Eye (tissue), 1 donor: ENCODE data around the gene ATIC.

ENCODE experiments used
- DNase-seq: peaks from one replicate; pipeline ENCODE4 v3.0.0-alpha.2; 2015

ATIC gene

GRCh38 chr2:215361876-215362561, 50.2 kb downstream of the ATIC start:
- DNase-seq, result no peak

- DNase-seq, result no peak
Observed at GRCh38 chr2:215362562-215362904, 50.7 kb downstream of the ATIC start.

GRCh38 chr2:215363039-215363438, 51.2 kb downstream of the ATIC start:
- DNase-seq, result no peak

GRCh38 chr2:215363461-215364156, 51.8 kb downstream of the ATIC start:
- DNase-seq, result no peak

GRCh38 chr2:215364157-215365155, 52.6 kb downstream of the ATIC start:
- DNase-seq, result peak; percentile 37

- no peak for DNase-seq
Observed at GRCh38 chr2:215365184-215365658, 53.4 kb downstream of the ATIC start.

GRCh38 chr2:215366440-215367032, 54.7 kb downstream of the ATIC start:
- no peak for DNase-seq

GRCh38 chr2:215367662-215368492, 56.0 kb downstream of the ATIC start:
- no peak for DNase-seq

GRCh38 chr2:215368493-215368809, 56.6 kb downstream of the ATIC start:
- no peak for DNase-seq

- no peak for DNase-seq
Observed at GRCh38 chr2:215369181-215369760, 57.4 kb downstream of the ATIC start.

GRCh38 chr2:215370112-215370965, 58.5 kb downstream of the ATIC start:
- no peak for DNase-seq

- no peak for DNase-seq
Observed at GRCh38 chr2:215371915-215372897, 60.3 kb downstream of the ATIC start.

- DNase-seq, result no peak
Observed at GRCh38 chr2:215372968-215373649, 61.2 kb downstream of the ATIC start.

GRCh38 chr2:215374002-215374401, 62.1 kb downstream of the ATIC start:
- DNase-seq, result no peak

- no peak for DNase-seq
Observed at GRCh38 chr2:215374642-215375466, 63.0 kb downstream of the ATIC start.

- no peak for DNase-seq
Observed at GRCh38 chr2:215375467-215375830, 63.6 kb downstream of the ATIC start.

- no peak for DNase-seq
Observed at GRCh38 chr2:215376103-215376780, 64.4 kb downstream of the ATIC start.
